Cortex of kidney (tissue), 1 donor: ENCODE results near the gene SLC29A1.
"Not testable (repeated sequence)": the region's sequence is repeated elsewhere in the genome, so short reads cannot be mapped to it uniquely, and the experiment has no call there.

Experiments used
- DNase-seq: peaks from one replicate; lab custom pipeline; 2025; lab: John Stamatoyannopoulos, UW

SLC29A1 gene

GRCh38 chr6:44194326-44194725, 29.1 kb upstream of the SLC29A1 start:
- no peak for DNase-seq

GRCh38 chr6:44196351-44196750, 27.0 kb upstream of the SLC29A1 start:
- not testable (repeated sequence) for DNase-seq

GRCh38 chr6:44198684-44199083, 24.7 kb upstream of the SLC29A1 start:
- no peak for DNase-seq

GRCh38 chr6:44199883-44200282, 23.5 kb upstream of the SLC29A1 start:
- DNase-seq, result no peak

- DNase-seq, result no peak
Observed at GRCh38 chr6:44201200-44201599, 22.2 kb upstream of the SLC29A1 start.

- DNase-seq, result no peak
Observed at GRCh38 chr6:44201638-44202303, 21.6 kb upstream of the SLC29A1 start.

- DNase-seq, result no peak
Observed at GRCh38 chr6:44202332-44202971, 20.9 kb upstream of the SLC29A1 start.

GRCh38 chr6:44202972-44203750, 20.2 kb upstream of the SLC29A1 start:
- DNase-seq, result no peak

GRCh38 chr6:44203955-44204354, 19.4 kb upstream of the SLC29A1 start:
- DNase-seq, result no peak

- DNase-seq, result no peak
Observed at GRCh38 chr6:44207966-44208365, 15.4 kb upstream of the SLC29A1 start.

GRCh38 chr6:44211284-44211683, 12.1 kb upstream of the SLC29A1 start:
- DNase-seq, result no peak

GRCh38 chr6:44214307-44214706, 9.1 kb upstream of the SLC29A1 start:
- DNase-seq, result no peak

- no peak for DNase-seq
Observed at GRCh38 chr6:44216677-44217331, 6.6 kb upstream of the SLC29A1 start, which contains the start of gene MYMX. MYMX (plus strand) TSS chr6:44216926; CDS start chr6:44217472, 546 bp downstream.

GRCh38 chr6:44217332-44218143, 5.9 kb upstream of the SLC29A1 start:
- no peak for DNase-seq

GRCh38 chr6:44219053-44219814, 4.2 kb upstream of the SLC29A1 start:
- DNase-seq, result peak; percentile 33

- no peak for DNase-seq
Observed at GRCh38 chr6:44219815-44220784, 3.3 kb upstream of the SLC29A1 start.

- no peak for DNase-seq
Observed at GRCh38 chr6:44220913-44221290, 2.5 kb upstream of the SLC29A1 start.

GRCh38 chr6:44221291-44221960, 2.0 kb upstream of the SLC29A1 start:
- DNase-seq, result peak; percentile 12

- DNase-seq, result no peak
Observed at GRCh38 chr6:44221961-44222335, 1.4 kb upstream of the SLC29A1 start.
